ENCODE results near the gene ZNF496. TPM values are rescaled to one million over a fixed set of nuclear protein-coding genes. Genes with fewer than 3 reads are reported as not detected.

The ZNF496 gene
- total and polyA plus RNA-seq, 2 of the 13 experiments (the other 11 are each of a cell fraction or from before 2014, with no cell fraction given): 14.8 to 18.6 TPM

DNA sequence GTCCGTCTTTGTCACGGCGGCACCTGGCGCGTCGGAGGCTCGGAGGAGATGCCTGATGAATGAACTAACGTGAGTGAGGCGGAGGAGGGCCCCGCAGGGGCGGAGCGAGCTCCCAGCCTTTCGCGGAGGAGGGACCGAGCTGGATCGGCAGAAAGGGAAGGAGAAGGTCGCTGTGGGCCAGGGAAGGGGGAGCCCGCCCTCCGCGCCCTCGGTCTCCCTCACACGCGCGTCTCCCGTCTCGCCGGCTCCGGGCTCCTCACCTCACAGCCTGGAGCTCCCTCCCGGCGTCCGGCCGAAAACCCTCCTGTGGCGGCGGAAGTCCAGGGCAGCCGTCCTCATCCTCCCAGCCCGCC is 519 bp downstream of the ZNF496 start (continued):
- TF ChIP-seq, protein P1, sequence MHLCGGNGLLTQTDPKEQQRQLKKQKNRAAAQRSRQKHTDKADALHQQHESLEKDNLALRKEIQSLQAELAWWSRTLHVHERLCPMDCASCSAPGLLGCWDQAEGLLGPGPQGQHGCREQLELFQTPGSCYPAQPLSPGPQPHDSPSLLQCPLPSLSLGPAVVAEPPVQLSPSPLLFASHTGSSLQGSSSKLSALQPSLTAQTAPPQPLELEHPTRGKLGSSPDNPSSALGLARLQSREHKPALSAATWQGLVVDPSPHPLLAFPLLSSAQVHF (CRISPR knock-in tag; IDR thresholded peaks at IDR 0.05): no peak
- TF ChIP-seq, protein P2, sequence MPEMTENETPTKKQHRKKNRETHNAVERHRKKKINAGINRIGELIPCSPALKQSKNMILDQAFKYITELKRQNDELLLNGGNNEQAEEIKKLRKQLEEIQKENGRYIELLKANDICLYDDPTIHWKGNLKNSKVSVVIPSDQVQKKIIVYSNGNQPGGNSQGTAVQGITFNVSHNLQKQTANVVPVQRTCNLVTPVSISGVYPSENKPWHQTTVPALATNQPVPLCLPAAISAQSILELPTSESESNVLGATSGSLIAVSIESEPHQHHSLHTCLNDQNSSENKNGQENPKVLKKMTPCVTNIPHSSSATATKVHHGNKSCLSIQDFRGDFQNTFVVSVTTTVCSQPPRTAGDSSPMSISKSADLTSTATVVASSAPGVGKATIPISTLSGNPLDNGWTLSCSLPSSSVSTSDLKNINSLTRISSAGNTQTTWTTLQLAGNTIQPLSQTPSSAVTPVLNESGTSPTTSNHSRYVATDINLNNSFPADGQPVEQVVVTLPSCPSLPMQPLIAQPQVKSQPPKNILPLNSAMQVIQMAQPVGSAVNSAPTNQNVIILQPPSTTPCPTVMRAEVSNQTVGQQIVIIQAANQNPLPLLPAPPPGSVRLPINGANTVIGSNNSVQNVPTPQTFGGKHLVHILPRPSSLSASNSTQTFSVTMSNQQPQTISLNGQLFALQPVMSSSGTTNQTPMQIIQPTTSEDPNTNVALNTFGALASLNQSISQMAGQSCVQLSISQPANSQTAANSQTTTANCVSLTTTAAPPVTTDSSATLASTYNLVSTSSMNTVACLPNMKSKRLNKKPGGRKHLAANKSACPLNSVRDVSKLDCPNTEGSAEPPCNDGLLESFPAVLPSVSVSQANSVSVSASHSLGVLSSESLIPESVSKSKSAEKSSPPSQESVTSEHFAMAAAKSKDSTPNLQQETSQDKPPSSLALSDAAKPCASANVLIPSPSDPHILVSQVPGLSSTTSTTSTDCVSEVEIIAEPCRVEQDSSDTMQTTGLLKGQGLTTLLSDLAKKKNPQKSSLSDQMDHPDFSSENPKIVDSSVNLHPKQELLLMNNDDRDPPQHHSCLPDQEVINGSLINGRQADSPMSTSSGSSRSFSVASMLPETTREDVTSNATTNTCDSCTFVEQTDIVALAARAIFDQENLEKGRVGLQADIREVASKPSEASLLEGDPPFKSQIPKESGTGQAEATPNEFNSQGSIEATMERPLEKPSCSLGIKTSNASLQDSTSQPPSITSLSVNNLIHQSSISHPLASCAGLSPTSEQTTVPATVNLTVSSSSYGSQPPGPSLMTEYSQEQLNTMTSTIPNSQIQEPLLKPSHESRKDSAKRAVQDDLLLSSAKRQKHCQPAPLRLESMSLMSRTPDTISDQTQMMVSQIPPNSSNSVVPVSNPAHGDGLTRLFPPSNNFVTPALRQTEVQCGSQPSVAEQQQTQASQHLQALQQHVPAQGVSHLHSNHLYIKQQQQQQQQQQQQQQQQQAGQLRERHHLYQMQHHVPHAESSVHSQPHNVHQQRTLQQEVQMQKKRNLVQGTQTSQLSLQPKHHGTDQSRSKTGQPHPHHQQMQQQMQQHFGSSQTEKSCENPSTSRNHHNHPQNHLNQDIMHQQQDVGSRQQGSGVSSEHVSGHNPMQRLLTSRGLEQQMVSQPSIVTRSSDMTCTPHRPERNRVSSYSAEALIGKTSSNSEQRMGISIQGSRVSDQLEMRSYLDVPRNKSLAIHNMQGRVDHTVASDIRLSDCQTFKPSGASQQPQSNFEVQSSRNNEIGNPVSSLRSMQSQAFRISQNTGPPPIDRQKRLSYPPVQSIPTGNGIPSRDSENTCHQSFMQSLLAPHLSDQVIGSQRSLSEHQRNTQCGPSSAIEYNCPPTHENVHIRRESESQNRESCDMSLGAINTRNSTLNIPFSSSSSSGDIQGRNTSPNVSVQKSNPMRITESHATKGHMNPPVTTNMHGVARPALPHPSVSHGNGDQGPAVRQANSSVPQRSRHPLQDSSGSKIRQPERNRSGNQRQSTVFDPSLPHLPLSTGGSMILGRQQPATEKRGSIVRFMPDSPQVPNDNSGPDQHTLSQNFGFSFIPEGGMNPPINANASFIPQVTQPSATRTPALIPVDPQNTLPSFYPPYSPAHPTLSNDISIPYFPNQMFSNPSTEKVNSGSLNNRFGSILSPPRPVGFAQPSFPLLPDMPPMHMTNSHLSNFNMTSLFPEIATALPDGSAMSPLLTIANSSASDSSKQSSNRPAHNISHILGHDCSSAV (CRISPR knock-in tag; IDR thresholded peaks at IDR 0.05; ENCODE audit: borderline replicate concordance): no peak
- TF ChIP-seq, protein P3, sequence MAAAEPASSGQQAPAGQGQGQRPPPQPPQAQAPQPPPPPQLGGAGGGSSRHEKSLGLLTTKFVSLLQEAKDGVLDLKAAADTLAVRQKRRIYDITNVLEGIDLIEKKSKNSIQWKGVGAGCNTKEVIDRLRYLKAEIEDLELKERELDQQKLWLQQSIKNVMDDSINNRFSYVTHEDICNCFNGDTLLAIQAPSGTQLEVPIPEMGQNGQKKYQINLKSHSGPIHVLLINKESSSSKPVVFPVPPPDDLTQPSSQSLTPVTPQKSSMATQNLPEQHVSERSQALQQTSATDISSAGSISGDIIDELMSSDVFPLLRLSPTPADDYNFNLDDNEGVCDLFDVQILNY (CRISPR knock-in tag; conservative IDR thresholded peaks at IDR 0.05): no peak
- TF ChIP-seq ATF5 (CRISPR knock-in tag; IDR thresholded peaks at IDR 0.05; ENCODE audit: low read depth) (no peak), SP5 (CRISPR knock-in tag; IDR thresholded peaks at IDR 0.05; ENCODE audit: borderline replicate concordance, low read depth) (peak; percentile 58; the same call in 1 of the 2 replicates), NFRKB (IDR thresholded peaks at IDR 0.05) (no peak), MBNL3 (CRISPR knock-in tag; conservative IDR thresholded peaks at IDR 0.05) (no peak), MTERF4 (CRISPR knock-in tag; IDR thresholded peaks at IDR 0.05) (no peak), CENPX (CRISPR knock-in tag; IDR thresholded peaks at IDR 0.05) (no peak), XBP1 (CRISPR knock-in tag; IDR thresholded peaks at IDR 0.05) (no peak), ZNF574 (CRISPR knock-in tag; IDR thresholded peaks at IDR 0.05) (peak; percentile 42; the same call in 1 of the 2 replicates), MED1 (CRISPR knock-in tag; IDR thresholded peaks at IDR 0.05) (no peak), JUN (CRISPR knock-in tag; IDR thresholded peaks at IDR 0.05) (no peak), ZFP37 (CRISPR knock-in tag; IDR thresholded peaks at IDR 0.05; ENCODE audit: borderline replicate concordance) (no peak), SP2 (CRISPR knock-in tag; IDR thresholded peaks at IDR 0.05) (no peak), JDP2 (CRISPR knock-in tag; IDR thresholded peaks at IDR 0.05; ENCODE audit: borderline replicate concordance) (no peak; the same call in 1 of the 2 replicates), CBFB (CRISPR knock-in tag; IDR thresholded peaks at IDR 0.05) (0 out of 2 replicates have a peak, but pooled peaks have one; percentile 50)
